PFSK-1 (cell line): ENCODE data around the gene ELN.

Source experiments
- FOXP2 ChIP-seq: optimal IDR thresholded peaks from 2 replicates; pipeline ENCODE3; 2011; ENCODE audit warnings: borderline replicate concordance, control low read depth, inconsistent platforms; ENCODE audit not compliant: insufficient read depth; ENCODE audit errors: extremely low read length, extremely low read depth
- POLR2AphosphoS5 ChIP-seq: IDR thresholded peaks from 2 replicates; pipeline ENCODE4 v1.6.1; 2012; ENCODE audit warnings: low read depth, mild to moderate bottlenecking, control low read depth, low read length, moderate library complexity
- SIN3A ChIP-seq: IDR thresholded peaks from 2 replicates; pipeline ENCODE4 v1.6.1; 2012; ENCODE audit warnings: mild to moderate bottlenecking, low read length, moderate library complexity, borderline replicate concordance; ENCODE audit not compliant: insufficient read depth
- TAF1 ChIP-seq: IDR thresholded peaks from 2 replicates; pipeline ENCODE4 v1.6.1; 2012; ENCODE audit warnings: low read length, control low read depth, borderline replicate concordance; ENCODE audit not compliant: insufficient read depth
- TF ChIP-seq, protein P1 (sequence below), 2 experiments: IDR thresholded peaks; 2 replicates each; pipeline versions ENCODE4 v1.6.1 to v1.8.0; 2011 to 2012; ENCODE audit warnings: low read depth in 2 of 2, low read length in 2 of 2, control low read depth in 1 of 2, inconsistent platforms in 1 of 2, mild to moderate bottlenecking in 1 of 2, moderate library complexity in 1 of 2; ENCODE audit not compliant: insufficient read depth in 1 of 2

ELN gene

DNA sequence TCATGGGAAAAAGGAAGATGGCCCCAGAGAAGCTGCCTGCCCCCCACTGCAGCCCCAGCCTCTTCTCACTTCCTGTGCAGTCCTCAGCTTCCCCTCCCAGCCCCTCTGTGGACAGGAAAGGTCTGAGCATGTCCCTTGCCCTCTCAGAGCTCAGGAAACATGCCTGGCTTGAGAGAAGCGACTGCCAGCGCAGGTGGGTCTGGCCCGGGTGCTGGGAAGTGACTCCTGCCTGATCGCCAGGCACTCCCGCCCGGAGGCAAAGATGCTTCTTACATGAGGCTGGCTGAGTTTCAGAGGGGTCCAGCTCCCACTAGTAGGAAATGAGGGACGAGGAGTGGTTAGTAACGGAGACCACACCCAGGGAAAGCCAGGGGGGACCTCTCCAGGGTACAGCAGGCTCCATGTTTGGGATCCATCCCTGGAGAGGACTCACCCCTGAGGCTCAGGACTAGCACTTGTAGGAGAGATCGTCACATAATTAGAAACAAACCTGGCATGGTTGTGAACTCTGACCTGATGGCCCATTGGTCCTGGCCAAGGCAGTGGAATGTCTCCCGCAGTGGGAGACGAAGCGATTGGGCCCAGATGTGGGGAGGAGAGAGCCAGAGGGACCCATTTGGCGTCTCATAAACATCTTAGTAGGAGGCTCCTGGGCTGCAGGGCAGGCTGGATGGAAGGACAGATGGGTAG lies 12.3 kb downstream of the ELN start:
- no peak for TF ChIP-seq TAF1
- TF ChIP-seq SIN3A = no peak
- TF ChIP-seq FOXP2 = no peak
- no peak for TF ChIP-seq POLR2AphosphoS5
- TF ChIP-seq, protein P1, sequence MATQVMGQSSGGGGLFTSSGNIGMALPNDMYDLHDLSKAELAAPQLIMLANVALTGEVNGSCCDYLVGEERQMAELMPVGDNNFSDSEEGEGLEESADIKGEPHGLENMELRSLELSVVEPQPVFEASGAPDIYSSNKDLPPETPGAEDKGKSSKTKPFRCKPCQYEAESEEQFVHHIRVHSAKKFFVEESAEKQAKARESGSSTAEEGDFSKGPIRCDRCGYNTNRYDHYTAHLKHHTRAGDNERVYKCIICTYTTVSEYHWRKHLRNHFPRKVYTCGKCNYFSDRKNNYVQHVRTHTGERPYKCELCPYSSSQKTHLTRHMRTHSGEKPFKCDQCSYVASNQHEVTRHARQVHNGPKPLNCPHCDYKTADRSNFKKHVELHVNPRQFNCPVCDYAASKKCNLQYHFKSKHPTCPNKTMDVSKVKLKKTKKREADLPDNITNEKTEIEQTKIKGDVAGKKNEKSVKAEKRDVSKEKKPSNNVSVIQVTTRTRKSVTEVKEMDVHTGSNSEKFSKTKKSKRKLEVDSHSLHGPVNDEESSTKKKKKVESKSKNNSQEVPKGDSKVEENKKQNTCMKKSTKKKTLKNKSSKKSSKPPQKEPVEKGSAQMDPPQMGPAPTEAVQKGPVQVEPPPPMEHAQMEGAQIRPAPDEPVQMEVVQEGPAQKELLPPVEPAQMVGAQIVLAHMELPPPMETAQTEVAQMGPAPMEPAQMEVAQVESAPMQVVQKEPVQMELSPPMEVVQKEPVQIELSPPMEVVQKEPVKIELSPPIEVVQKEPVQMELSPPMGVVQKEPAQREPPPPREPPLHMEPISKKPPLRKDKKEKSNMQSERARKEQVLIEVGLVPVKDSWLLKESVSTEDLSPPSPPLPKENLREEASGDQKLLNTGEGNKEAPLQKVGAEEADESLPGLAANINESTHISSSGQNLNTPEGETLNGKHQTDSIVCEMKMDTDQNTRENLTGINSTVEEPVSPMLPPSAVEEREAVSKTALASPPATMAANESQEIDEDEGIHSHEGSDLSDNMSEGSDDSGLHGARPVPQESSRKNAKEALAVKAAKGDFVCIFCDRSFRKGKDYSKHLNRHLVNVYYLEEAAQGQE (IDR thresholded peaks at IDR 0.05; ENCODE audit: insufficient read depth in 1 of 2, low read depth in 2 of 2, low read length in 2 of 2) = no peak

DNA sequence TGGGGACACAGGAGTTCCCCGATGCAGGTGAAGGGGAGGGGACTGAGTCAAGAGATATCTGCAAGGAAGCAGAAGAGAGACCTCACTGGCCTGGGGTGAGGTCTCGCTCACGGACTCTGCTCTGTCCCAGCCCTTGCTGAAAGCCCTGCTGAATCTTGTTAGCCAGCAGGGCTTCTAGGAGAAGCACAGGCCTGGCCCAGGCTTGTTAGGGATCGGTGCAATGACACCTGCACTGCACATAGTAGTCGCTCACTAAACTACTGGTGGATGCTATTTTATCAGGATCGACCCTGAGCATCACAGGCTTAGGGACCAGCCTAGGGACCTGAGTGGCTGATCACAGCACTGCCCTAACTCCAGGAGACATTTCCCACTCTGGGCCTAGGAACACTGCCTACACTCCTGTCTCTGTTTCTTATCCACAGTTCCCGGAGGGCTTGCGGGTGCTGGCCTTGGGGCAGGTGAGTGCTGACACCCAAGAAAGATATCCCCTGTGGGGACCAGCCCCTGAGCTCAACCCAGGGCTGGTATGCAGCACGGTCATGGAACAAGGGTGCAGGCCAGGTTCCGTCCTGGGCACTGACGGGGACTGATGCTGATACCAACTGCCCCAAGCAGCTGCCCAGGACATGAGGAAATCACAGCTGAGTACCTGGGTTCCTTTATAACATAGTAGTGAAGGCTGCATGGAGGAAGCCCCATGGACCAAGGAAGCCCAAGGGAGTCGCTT lies 13.0 kb downstream of the ELN start:
- TF ChIP-seq, protein P1 (IDR thresholded peaks at IDR 0.05; ENCODE audit: insufficient read depth in 1 of 2, low read depth in 2 of 2, low read length in 2 of 2) = no peak
- TF ChIP-seq POLR2AphosphoS5 (no peak), TAF1 (no peak), FOXP2 (no peak), SIN3A (no peak)

DNA sequence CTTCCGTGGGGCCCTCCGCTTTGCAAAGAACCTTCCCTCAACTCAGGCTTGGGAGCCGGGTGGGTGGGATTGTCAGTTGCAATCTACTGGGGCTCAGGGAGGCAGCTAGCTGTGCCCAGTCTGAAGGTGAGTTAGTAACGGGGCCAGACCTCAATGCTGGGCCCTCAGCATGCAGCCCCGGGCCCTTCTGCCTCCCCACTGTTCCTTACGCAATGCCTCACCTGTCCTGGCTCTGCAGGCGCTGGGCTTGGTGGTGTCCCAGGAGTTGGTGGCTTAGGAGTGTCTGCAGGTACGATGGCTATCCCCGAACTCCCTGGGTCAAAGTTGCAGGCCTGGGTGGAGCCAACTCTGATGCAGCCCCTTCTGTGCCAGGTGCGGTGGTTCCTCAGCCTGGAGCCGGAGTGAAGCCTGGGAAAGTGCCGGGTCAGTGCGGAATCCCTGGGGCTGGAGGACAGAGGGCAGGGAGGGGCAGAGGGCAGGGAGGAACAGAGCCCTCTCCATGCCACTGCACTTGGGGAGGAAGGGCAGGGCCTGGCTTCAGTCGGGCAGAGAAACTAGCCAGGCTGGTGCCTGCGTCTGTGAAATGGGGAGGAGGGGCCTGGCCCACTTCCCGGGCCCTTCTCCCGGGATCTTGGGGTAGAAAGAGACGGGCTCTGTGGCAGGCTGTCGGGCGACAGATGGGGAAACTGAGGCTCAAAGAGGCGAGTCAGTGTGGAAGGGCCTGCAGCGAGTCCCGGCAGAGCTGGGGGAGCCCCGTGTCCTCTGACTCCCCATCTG lies 15.0 kb downstream of the ELN start:
- TF ChIP-seq TAF1 = no peak
- TF ChIP-seq FOXP2 = no peak
- TF ChIP-seq, protein P1 (IDR thresholded peaks at IDR 0.05; ENCODE audit: insufficient read depth in 1 of 2, low read depth in 2 of 2, low read length in 2 of 2) = no peak
- no peak for TF ChIP-seq POLR2AphosphoS5

DNA sequence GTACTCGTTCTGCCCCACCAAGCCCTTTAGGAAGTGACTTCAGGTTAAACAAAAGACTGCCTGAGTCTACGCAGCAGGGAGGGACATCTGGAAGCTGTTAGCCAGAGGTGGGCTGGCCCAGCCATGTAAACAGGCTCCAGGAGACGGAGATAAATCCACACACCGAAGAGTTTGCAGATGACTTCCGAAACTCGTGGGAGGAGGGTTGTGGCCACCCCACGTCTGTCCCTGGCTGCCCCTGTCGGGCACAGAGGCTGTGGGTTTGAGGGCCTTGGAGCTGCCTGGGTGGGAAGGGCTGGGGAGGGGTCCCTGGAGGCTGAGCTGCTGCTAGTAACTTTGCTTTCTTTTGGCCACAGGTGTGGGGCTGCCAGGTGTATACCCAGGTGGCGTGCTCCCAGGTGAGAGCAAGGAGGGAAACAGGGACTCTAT lies 15.6 kb downstream of the ELN start:
- peak; percentile 99 for TF ChIP-seq FOXP2
- peak; percentile 81; the same call in 1 of the 2 replicates for TF ChIP-seq SIN3A
- TF ChIP-seq, protein P1 (IDR thresholded peaks at IDR 0.05; ENCODE audit: insufficient read depth in 1 of 2, low read depth in 2 of 2, low read length in 2 of 2) = peak in 1 of 2 experiments; percentile 67; a peak in 1 of 4 replicates
- TF ChIP-seq POLR2AphosphoS5 = peak; percentile 53; the same call in 1 of the 2 replicates
- TF ChIP-seq TAF1 = peak; percentile 16; the same call in 1 of the 2 replicates
